ENCODE data around the gene RBM42.

RBM42 gene

DNA sequence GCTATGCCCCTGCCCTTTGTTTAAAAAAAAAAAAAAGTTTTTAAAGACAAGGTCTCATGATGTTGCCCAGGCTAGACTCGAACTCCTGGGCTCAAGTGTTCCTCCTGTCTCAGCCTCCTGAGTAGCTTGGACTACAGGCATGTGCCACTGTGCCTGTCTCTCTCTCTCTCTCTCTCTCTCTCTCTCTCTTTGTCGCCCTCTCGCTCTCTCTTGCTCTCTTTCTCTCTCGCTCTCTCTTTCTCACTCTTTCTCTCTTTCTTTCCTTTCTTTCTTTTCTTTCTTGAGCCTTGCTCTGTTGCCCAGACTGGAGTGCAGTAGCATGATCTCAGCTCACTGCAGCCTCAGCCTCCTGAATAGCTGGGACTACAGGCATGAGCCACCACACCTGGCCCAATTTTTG, 26.8 kb downstream of the RBM42 start:
- DNase-seq, result no peak

DNA sequence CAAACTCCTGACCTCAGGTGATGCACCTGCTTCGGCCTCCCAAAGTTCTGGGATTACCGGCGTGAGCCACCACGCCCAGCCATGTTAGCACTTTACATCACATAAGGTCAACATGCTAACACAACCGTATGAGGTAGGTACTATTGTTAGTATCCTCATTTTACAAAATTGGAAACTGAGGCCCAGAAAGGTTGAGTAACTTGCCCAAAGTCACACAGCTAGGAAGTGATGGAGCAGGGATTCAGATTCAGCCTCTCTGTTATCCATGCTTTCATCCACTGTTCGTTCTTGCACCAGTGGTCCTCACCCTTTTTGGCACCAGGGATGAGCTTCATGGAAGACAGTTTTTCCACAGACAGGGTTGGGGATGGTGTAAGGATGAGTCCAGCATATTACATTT, 27.9 kb downstream of the RBM42 start:
- DNase-seq, result no peak

GRCh38 chr19:35657904-35658700, 29.3 kb downstream of the RBM42 start:
- DNase-seq, result no peak

- no peak for DNase-seq
Measured at GRCh38 chr19:35661995-35662340, 33.1 kb downstream of the RBM42 start.

DNA sequence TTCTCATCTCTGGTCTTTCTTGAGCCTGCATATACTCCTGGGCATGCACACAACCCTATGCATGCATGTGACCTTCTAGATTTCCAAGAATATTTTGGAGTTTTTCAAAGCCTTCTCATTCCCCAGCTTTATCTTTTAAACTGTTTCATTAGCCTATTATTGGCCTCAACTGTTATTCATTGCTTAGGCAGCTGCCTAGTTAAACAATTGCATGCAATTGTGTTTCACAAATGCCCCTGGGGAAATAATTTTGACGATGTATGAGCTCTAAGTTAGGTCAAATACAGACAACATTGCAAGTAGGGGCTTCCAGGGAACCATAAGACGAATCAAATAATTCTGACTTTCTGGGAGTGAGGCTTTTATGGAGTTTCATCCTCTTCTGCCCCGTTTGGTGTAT, 35.1 kb downstream of the RBM42 start:
- DNase-seq, result no peak

DNA sequence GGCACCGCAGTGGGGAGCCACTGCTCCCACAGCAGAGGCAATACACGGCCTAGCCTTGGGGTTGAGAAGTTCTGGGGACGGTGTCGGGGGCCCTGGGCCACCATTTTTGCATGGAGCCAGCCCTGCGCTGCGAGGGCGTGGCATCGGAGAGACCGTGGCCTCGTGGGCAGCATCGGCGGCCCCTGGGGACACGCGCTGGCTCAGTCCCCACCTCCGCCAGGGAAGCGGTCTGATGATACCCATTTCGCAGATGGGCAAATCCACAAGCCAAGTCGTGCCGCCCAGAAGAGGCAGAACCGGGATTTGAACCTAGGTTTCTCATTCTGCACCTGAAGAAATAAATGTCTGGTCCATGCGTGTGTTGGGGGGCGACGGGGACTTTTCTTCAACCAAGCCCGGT, 36.3 kb downstream of the RBM42 start:
- DNase-seq, result no peak

- no peak for DNase-seq
Measured at GRCh38 chr19:35665604-35666003, 36.8 kb downstream of the RBM42 start.

- no peak for DNase-seq
Measured at GRCh38 chr19:35666251-35666913, 37.5 kb downstream of the RBM42 start, which contains the start of gene UPK1A. TSS of gene UPK1A (plus strand) at chr19:35666517. CDS start at chr19:35666813, 296 bp downstream.

DNA sequence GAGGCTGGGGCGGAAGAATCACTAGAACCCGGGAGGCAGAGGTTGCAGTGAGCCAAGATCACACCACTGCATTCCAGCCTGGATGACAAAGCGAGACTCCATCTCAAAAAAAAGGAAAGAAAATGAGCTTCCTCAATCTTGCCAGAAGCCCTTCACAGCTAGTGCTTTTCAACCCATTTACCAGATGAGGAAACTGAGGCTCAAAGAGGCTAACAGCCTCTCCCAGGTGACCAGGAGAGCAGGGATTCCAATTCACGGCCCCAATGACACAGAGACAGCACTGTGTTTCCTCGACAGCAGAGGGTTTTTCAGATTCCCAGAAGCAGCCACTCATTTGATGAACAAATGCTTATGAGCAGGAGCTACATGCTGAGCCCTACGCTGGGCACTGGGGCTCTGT, 40.7 kb downstream of the RBM42 start:
- DNase-seq, result no peak

DNA sequence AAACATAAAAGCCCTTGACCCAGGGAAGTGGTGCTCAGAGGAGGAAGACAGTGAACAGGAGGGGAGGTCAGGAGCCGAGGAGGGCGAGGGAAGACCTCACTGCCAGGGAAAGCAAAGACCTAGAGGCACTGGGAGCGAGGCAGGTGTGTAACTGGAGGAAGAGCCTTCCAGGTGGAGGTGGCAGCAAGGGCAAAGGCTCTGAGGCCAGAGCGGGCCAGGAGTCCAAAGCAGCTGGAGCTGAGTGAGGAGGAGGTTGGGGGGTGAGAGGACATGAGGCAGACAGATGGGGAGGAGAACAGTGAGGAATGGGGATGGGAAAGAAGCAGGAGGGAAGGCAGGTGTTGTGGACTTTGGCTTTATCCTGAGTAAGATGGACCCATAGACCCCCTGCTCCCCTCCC, 41.1 kb downstream of the RBM42 start:
- DNase-seq, result no peak

- no peak for DNase-seq
Measured at GRCh38 chr19:35670686-35671085, 41.9 kb downstream of the RBM42 start.

- no peak for DNase-seq
Measured at GRCh38 chr19:35671818-35672217, 43.0 kb downstream of the RBM42 start.

- DNase-seq, result no peak
Measured at GRCh38 chr19:35673121-35673804, 44.4 kb downstream of the RBM42 start.

DNA sequence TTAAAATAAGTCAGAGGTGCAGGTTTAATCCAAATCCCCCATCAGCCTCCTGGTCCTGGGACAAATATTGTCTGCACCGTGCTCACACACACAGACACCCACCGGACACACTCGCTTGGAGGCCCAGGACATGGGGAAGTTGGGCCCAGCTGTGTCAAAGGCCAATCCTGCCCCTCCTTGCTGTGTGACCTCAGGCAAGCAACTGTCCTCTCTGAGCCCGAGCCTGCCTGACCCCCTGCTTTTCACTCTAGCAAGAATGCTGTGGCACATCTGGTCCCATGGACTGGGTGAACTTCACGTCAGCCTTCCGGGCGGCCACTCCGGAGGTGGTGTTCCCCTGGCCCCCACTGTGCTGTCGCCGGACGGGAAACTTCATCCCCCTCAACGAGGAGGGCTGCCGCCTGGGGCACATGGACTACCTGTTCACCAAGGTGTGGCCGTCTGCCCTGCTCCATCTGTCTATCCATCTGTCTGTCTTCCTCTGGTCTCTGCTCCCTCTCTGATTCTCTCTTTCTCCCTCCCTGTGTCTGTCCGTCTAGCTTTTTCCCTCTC, 46.8 kb downstream of the RBM42 start:
- no peak for DNase-seq
